GM19099 (cell line): ENCODE measurements around the gene EVA1C.
A peak's percentile ranks its signal among the peaks of the same experiment; 100 is the strongest.

Experiments
- POLR2A ChIP-seq: IDR thresholded peaks from 3 replicates; pipeline ENCODE4 v1.6.1; 2011; ENCODE audit warnings: low read depth; ENCODE audit not compliant: insufficient read length; ENCODE audit errors: extremely low read depth

Gene EVA1C

DNA sequence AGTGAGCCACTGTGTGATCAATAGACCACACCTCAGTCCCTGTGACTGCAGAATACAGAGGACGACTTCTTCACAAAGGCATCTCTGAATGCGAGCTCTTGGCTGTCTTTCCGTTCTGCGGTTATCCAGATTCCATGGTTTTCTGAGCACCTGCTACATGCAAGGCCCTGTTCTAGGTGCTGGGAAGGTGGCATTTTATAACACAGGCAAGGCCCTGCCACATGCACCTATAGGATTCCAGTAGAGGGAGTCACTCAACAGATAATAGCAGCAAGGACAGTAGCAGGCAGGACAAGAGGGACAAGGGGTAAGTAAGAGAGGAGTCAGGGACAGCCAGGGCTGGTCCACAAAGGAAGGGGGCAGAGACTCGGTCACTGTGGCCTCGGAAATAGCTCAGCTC lies 28.7 kb upstream of the EVA1C start:
- no peak for TF ChIP-seq POLR2A

DNA sequence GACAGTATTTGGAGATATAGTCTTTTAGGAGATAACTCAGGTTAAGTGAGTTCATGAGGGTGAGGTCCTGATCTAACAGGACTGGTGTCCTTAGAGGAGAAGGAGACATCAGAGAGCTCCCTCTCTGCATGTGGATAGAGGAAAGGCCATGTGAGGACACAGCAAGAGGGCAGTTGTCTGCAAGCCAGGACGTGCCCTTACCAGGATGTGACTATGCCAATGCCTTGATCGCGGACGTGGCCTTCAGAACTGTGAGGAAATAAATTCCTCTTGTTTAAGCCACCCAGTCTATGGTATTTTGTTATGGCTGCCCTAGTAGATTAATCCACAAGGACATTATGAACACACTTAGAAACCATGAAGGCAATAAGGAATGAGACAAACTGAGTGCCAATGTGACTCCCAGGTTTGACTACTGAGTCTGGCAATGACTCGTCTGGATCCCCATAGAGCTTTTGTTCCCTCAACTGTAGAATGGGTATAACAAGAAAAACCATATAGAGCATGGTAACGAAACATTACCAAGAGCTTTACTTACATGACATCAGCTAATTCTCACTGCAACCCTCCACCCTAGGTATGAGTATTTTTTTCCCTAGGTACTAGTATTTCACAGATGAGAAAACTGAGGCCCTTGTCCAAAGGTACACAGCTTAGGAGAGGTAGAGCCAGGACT lies 26.2 kb upstream of the EVA1C start:
- no peak for TF ChIP-seq POLR2A

DNA sequence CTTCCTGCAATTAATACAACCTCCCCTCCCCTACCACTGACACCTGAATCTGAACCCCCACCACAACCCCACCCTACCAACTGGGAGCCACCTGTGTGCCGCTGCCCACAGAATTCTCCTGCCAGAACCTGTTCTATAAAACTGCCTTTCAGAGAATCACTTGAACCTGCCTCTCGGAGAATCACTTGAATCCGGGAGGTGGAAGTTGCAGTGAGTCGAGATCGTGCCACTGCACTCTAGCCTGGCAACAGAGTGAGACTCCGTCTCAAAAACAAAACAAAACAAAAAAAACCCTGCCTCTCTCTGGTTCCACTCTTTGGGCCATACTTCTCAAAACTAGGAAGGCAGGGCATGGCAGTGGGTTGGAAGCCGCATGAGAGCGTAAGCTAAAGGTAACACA lies 25.4 kb upstream of the EVA1C start:
- no peak for TF ChIP-seq POLR2A

DNA sequence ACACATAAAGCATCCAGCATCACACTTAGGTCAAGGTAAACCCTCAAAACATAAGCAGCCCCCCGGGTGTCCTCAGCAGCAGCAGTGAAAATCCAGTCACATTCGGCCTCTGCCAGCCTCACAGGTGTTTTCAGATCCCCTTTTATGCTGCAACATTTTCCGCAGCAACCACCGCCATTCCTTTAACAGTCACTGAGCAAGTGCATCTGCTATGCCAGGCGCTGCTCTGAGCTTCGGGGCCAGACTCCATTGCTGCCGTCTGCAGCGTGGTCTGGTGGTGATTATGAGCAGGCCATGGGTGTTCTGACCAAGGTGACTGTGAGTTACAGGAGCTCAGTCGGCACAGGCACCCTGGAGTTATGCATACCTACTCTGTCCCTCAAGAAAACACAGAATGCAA lies 24.2 kb upstream of the EVA1C start:
- TF ChIP-seq POLR2A: no peak

DNA sequence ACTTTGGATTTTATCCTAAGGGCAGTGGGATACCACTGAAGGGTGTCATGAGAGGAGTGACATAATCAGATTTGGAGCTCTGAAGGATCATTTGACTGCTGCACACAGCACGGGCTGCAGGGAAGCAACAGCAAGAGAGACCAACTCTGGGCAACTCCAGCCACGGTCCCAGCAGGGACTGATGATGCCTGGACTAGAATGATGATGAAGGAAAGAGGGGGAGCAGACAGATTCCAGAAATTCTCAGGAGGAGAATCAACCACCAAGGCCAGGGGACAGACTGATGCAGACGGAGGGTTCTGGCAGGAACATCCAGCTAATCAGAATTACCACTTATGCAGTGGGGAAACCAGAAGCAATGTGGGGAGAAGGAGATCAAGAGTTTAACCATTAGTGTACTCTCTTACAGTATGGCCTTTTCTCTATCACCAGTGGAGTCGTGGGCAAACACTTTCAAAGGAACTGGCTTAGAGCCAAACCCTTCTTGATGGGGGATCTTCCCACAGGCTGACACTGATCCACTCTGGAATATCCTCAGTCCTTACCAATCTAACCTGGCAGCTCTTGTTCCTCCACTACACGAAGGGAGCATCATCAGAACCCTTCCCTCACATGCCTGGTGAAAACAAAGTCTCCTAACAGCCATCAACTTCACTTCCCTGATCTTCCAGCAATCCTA lies 23.0 kb upstream of the EVA1C start:
- TF ChIP-seq POLR2A: no peak

- TF ChIP-seq POLR2A: no peak
These were observed 20.8 kb upstream of the EVA1C start for GRCh38 chr21:32391755-32392154.

GRCh38 chr21:32392299-32392879 lies 20.1 kb upstream of the EVA1C start:
- TF ChIP-seq POLR2A: no peak

DNA sequence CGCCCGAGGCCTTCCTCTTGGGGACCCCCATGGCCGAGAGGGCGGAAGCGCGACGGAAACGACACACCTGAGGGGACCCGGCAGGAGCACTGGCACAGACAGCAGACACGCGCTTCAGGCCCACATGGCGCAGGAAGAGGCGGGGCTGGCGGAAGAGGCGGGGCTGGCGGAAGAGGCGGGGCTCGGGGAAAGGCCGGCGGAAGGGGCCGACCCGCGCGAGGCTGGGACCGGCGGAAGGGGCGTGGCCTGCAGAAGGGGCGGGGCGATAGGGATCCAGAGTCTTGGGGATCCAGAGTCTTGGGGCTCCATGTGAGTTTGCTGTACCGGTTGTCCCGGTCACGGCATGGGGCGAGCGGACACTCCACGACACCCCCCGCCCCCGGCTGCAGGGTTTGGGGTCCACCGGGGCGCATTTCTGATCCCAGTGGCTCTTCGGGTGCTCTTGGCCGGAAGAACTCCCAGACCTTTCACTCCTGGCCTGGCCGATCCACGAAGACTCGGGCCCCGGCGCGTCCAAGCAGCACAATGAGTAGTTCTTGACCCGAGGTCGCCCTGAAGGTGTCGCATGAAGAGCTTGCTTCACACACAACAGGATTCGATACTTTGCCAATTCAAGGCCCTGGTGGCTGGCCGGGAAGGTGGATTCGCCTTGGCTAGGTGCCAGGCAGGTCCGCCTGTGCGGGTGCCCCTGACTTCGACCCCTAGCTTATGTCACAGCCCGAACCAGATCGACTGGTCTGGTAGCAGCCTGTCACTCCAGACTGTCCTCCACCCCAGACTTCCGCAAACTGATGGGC lies 19.4 kb upstream of the EVA1C start, which contains the start of gene URB1:
Gene URB1, minus strand, starts transcription at position 133 of the 797 bp plus-strand sequence. Its CDS starts 102 bp downstream, at position 31.
- peak; percentile 88 for TF ChIP-seq POLR2A

DNA sequence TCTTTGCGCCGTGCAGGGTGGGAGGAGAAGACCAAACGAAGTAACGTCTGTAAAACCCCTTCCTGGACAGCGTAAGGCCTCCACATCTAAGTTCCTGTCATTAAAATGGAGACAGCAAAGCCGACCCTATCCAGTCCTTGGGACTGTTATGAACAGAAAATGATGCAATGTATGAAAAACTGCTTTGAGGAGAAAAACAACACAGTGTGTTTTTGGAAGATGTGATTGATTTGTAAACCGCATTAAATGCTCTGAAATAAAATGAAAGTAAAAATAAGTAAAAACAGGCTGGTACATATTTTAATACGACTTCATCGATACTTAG lies 18.9 kb upstream of the EVA1C start:
- TF ChIP-seq POLR2A: no peak

GRCh38 chr21:32403201-32403777 lies 9.2 kb upstream of the EVA1C start:
- no peak for TF ChIP-seq POLR2A

DNA sequence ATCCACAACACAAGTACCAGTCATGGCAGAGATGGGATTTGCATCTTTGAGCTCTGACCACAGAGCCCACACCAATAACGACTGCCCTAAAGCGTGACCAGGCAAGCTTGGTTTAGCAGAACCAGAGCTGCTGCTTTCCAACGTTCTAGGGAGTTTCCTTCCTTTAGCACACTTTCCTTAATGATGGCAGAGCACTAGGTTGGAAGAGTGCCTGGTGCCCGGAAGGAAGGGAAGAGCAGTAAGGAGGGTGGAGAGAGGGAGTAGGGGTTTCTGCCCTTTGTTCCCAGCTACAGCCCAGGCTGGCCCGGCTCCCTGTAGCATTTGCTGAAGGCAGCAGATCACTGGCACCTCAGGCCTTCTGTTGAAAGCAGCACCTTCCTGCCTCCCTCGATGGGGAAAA lies 6.1 kb upstream of the EVA1C start:
- TF ChIP-seq POLR2A: no peak

DNA sequence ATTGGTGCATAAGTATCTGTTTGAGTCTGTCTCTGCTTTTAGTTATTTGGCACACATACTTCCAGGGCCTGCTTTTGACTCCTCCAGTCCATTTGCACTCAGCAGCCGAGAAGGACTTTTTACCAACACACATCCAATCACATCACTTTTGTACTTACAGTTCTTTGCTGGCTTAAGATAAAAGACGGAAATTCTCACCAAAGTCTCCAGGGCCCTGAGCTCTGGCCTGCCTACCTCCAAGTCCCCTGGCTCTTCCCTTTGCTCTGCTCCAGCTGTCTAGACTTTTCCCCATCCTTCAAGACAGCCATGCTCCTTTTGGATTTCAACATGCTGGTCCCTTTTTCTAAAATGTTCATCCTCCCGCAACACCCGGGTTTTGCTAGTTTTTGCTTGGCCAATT lies 2.2 kb upstream of the EVA1C start:
- no peak for TF ChIP-seq POLR2A

GRCh38 chr21:32410916-32411315 lies 1.6 kb upstream of the EVA1C start:
- TF ChIP-seq POLR2A: no peak

DNA sequence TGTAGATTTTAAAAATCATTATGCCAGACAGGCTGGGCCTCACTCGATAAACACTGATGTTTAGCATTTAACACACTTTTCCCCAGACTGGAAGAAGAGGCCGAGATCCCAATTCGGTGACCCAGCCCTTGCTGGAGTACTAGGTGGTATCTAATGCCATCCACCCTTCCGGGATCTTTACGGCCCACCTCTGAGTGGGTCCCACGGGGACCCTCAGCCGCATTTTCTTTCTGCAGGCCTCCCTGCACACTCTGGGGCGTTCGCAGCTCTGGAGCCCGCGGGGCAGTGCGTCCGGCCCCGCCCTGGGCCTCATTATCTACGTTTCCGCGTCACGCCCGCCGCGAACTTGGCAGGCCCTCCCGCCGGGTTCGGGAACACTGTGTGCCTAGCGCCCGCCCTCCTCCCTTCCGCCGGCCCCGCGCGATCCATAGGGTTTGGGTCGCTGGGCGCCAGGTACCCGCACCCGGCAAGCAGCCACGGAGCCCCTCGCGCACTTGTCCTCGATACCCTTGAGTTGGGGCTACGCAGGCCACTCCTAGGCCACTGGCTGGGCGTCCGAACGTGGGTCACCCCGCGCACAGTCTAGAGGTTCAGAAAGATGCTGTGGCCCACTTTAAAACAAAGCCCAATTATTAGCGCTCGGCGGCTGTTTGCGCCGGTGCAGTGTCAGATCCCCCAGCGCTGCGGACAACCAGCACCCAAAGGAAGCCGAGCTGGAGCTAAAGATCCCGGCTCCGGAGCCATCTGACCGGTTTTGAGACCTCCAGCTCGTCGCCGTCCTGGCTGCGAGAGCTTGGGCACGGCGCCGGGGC lies 950 bp upstream of the EVA1C start:
- no peak for TF ChIP-seq POLR2A
